Cardiac muscle cell (in vitro differentiated cells and primary cell): Measurements from ENCODE around the gene MSANTD3. TPM values are rescaled to one million over a fixed set of nuclear protein-coding genes. Genes with fewer than 3 reads are reported as not detected.

ENCODE experiments used
- DNase-seq, 2 donors: peaks; one replicate each; pipeline versions ENCODE4 v3.0.0 to v3.0.0-alpha.2; 2010 to 2017; ENCODE audit warnings: low read depth in 1 of 2, low spot score in 1 of 2
- H3K27ac ChIP-seq: fragments of 200-600 bp; sonication (generic); 2 replicates; pipeline ENCODE4 v1.5.1; 2016
- H3K27me3 ChIP-seq: fragments of 200-600 bp; sonication (generic); 2 replicates; pipeline ENCODE4 v1.6.0; 2016; ENCODE audit warnings: control low read depth
- H3K36me3 ChIP-seq: fragments of 200-600 bp; sonication (generic); 2 replicates; pipeline ENCODE4 v1.5.1; 2016; ENCODE audit warnings: control low read depth
- H3K4me1 ChIP-seq: fragments of 200-600 bp; sonication (generic); 2 replicates; pipeline ENCODE4 v1.8.1; 2017; ENCODE audit warnings: low read depth, mild to moderate bottlenecking, mixed run types
- H3K4me3 ChIP-seq: fragments of 200-600 bp; sonication (generic); 2 replicates; pipeline ENCODE4 v1.5.1; 2016; ENCODE audit warnings: mild to moderate bottlenecking
- H3K9me3 ChIP-seq: fragments of 200-600 bp; sonication (generic); 2 replicates; pipeline ENCODE4 v1.5.1; 2017; ENCODE audit warnings: low read depth, mild to moderate bottlenecking, control low read depth
- polyA plus RNA-seq: library from polyadenylated mRNA; unstranded; fragments of >200 nt; fragmentation: Nextera tagmentation; extraction: Ambion mirVana; gene quantifications from 2 replicates; pipeline ENCODE4 v1.2.1, GENCODE V29; 2016
- total RNA-seq: library from RNA; depleted of rRNA; stranded (reverse); fragments of >200 nt; gene quantifications from 2 replicates; pipeline ENCODE4 v1.2.3, GENCODE V29; 2016
- TF ChIP-seq, protein P1 (sequence below): IDR thresholded peaks from 2 replicates; pipeline ENCODE4 v1.5.1; 2012; ENCODE audit warnings: low read depth, mild to moderate bottlenecking, low read length

Gene MSANTD3
- total and polyA plus RNA-seq, 2 experiments from 2014 or later, result 34.7 to 49.2 TPM

DNA sequence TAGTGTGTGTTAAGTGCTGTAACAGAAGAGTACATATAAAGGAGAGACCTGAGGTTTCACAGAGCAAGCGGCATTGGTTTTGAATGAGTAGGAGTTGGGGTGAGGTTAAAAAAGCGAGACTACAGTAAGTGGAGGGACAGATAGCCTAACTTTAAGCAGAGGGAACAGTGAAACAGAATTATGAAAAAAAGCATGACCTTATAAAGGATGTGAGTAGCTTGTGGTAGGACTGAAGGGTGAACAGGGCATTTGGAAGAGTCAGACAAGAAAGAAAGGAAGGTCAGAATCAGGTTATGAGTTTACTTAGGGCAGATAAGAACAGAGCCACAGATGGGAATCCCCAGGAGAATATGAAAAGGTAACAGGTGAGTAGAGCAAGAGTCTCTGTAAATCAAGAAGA is 22.5 kb downstream of the MSANTD3 start:
- H3K27me3 ChIP-seq, result no peaks in the 10 kb centered on the region
- H3K4me3 ChIP-seq, result no peak overlapping the region
- no peak overlapping the region for H3K27ac ChIP-seq
- DNase-seq, result no peak
- H3K9me3 ChIP-seq, result no peaks in the 10 kb centered on the region
- H3K4me1 ChIP-seq, result peaks cover 19% of the 10 kb centered on the region
- peaks cover 6% of the 10 kb centered on the region for H3K36me3 ChIP-seq
- TF ChIP-seq, protein P1, sequence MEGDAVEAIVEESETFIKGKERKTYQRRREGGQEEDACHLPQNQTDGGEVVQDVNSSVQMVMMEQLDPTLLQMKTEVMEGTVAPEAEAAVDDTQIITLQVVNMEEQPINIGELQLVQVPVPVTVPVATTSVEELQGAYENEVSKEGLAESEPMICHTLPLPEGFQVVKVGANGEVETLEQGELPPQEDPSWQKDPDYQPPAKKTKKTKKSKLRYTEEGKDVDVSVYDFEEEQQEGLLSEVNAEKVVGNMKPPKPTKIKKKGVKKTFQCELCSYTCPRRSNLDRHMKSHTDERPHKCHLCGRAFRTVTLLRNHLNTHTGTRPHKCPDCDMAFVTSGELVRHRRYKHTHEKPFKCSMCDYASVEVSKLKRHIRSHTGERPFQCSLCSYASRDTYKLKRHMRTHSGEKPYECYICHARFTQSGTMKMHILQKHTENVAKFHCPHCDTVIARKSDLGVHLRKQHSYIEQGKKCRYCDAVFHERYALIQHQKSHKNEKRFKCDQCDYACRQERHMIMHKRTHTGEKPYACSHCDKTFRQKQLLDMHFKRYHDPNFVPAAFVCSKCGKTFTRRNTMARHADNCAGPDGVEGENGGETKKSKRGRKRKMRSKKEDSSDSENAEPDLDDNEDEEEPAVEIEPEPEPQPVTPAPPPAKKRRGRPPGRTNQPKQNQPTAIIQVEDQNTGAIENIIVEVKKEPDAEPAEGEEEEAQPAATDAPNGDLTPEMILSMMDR, result no peak

- Histone ChIP-seq H3K4me3 (no peak overlapping the region), H3K9me3 (no peaks in the 10 kb centered on the region), H3K36me3 (peaks cover 6% of the 10 kb centered on the region), H3K27me3 (no peaks in the 10 kb centered on the region), H3K4me1 (no peaks in the 10 kb centered on the region), H3K27ac (no peak overlapping the region)
- TF ChIP-seq, protein P1, result no peak
- no peak for DNase-seq
These were observed 26.0 kb downstream of the MSANTD3 start for GRCh38 chr9:100452894-100453293.

DNA sequence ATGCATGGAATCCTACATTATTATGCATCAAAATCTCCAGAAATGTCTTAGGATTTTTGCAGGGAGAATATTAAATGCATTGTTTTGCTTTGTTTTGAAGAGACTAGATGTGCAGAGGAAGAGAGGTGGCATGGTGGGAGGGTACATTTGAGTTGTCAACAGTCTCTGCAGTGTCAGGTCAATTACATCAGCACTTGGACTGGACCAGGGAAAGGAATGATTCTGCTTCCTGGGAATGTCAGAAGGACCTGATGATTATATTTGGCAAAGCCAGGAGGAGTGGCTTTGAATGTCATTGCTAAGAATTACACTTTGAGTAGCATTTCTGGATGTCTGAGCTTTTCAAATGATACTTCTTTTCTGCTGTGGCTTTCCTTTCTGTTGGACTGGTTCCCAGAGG is 28.5 kb downstream of the MSANTD3 start:
- no peak overlapping the region for H3K4me3 ChIP-seq
- H3K9me3 ChIP-seq, result no peaks in the 10 kb centered on the region
- peak in 1 of 2 donors; percentile 47 for DNase-seq
- H3K27me3 ChIP-seq, result no peaks in the 10 kb centered on the region
- H3K36me3 ChIP-seq, result peaks cover 6% of the 10 kb centered on the region
- H3K4me1 ChIP-seq, result no peaks in the 10 kb centered on the region
- no peak overlapping the region for H3K27ac ChIP-seq
- TF ChIP-seq, protein P1, result no peak

DNA sequence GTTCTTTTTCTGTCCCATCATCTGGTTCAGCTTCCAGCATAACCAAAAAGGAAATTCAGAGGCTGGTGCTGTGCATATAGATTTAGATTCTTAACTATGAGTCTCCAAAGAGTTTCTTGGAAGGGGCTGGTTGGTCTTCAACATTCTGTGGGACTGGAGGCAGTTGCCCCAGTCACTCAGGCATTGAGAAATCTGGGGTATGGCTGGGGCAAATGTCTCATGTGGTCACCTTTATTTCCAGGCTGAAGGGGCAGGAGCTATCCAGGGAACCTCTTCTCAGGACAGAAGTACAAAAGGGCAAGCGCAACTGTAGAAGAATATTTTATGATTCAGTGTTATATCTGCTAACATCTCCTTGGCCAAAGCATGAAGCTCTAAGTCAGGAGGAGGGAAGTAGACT is 30.6 kb downstream of the MSANTD3 start:
- H3K27ac ChIP-seq, result no peak overlapping the region
- H3K27me3 ChIP-seq, result no peaks in the 10 kb centered on the region
- H3K9me3 ChIP-seq, result no peaks in the 10 kb centered on the region
- TF ChIP-seq, protein P1, result no peak
- H3K36me3 ChIP-seq, result peaks cover 5% of the 10 kb centered on the region
- no peaks in the 10 kb centered on the region for H3K4me1 ChIP-seq
- no peak for DNase-seq
- no peak overlapping the region for H3K4me3 ChIP-seq

DNA sequence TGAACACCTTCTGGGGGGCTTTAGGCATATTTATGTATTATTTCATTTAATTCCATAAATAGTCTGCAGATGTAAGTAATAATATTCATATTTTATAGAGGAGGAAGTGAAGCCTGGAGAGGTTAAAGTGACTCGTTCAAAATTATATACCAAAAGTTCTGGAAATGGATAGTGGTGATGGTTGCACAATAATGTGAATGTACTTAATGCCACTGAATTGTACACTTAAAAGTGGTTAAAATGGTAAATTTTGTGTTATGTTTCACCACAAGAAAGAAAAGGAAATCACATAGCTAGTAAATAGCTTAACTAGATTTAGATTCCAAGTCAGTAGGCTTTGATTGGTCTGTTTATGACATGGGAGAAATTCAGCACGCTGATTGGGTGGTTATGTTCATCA is 33.0 kb downstream of the MSANTD3 start:
- no peaks in the 10 kb centered on the region for H3K9me3 ChIP-seq
- no peak for DNase-seq
- no peak overlapping the region for H3K4me3 ChIP-seq
- H3K36me3 ChIP-seq, result no peaks in the 10 kb centered on the region
- H3K27ac ChIP-seq, result no peak overlapping the region
- TF ChIP-seq, protein P1, result no peak
- no peaks in the 10 kb centered on the region for H3K4me1 ChIP-seq
- no peaks in the 10 kb centered on the region for H3K27me3 ChIP-seq

GRCh38 chr9:100465274-100465673 is 38.3 kb downstream of the MSANTD3 start:
- Histone ChIP-seq H3K9me3 (no peaks in the 10 kb centered on the region), H3K4me1 (no peaks in the 10 kb centered on the region), H3K27me3 (no peaks in the 10 kb centered on the region), H3K4me3 (no peak overlapping the region), H3K27ac (no peak overlapping the region), H3K36me3 (no peaks in the 10 kb centered on the region)
- TF ChIP-seq, protein P1, result no peak
- DNase-seq, result no peak
